Gastroesophageal sphincter (tissue), 3 donors: ENCODE results near the gene SLC7A1.

Experiments
- EP300 ChIP-seq: sonication (generic); formaldehyde crosslinking; IDR thresholded peaks from one replicate; pipeline ENCODE4 v1.6.1; 2017; ENCODE audit warnings: antibody characterized with exemption, mild to moderate bottlenecking
- POLR2A ChIP-seq, 2 donors: fragments of 450-650 bp; IDR thresholded peaks; one replicate each; pipeline ENCODE4 v1.6.1; 2017; ENCODE audit warnings: antibody characterized with exemption in 2 of 2, mild to moderate bottlenecking in 2 of 2, moderate library complexity in 1 of 2
- TF ChIP-seq, protein P1 (sequence below), 4 experiments: fragments of 200-600 bp in 2 of 4; fragments of 450-650 bp in 2 of 4; sonication (generic) in 1 of 4; IDR thresholded peaks; one replicate each; pipeline ENCODE4 v1.5.1; 2017 to 2019; ENCODE audit warnings: antibody characterized with exemption in 4 of 4, mild to moderate bottlenecking in 2 of 4, moderate library complexity in 2 of 4

GRCh38 chr13:29525757-29526156 lies 69.7 kb downstream of the SLC7A1 start:
- TF ChIP-seq, protein P1, sequence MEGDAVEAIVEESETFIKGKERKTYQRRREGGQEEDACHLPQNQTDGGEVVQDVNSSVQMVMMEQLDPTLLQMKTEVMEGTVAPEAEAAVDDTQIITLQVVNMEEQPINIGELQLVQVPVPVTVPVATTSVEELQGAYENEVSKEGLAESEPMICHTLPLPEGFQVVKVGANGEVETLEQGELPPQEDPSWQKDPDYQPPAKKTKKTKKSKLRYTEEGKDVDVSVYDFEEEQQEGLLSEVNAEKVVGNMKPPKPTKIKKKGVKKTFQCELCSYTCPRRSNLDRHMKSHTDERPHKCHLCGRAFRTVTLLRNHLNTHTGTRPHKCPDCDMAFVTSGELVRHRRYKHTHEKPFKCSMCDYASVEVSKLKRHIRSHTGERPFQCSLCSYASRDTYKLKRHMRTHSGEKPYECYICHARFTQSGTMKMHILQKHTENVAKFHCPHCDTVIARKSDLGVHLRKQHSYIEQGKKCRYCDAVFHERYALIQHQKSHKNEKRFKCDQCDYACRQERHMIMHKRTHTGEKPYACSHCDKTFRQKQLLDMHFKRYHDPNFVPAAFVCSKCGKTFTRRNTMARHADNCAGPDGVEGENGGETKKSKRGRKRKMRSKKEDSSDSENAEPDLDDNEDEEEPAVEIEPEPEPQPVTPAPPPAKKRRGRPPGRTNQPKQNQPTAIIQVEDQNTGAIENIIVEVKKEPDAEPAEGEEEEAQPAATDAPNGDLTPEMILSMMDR (IDR thresholded peaks at IDR 0.05) = no peak
- no peak for TF ChIP-seq POLR2A (IDR thresholded peaks at IDR 0.05)
- no peak for TF ChIP-seq EP300
